ENCODE data around the gene VAV3. TPM values are rescaled to one million over a fixed set of nuclear protein-coding genes. Genes with fewer than 3 reads are reported as not detected.

Gene VAV3
- total RNA-seq, 1 donor from 2014 or later: 2.9 TPM

DNA sequence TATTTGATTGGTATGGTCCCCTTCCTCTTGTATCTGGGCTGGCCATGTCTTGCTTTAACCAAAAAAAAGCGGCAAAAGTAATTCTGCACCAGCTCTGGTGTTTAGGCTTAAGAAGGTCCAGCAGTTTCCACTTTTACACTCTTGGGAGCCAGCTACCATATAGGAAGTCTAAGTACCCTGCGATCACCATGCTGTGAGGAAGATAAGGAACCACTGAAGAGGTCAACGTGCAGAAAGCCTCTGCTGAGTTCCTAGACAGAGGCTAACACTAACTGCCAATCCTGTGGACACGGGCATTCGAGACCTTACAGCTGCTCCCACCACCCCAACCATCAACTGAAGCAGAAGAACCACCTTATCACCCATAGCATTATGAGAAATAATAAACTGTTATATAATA lies 331.4 kb downstream of the VAV3 start:
- Mint-ChIP-seq H3K27me3 (ENCODE audit: low read depth) (no peaks in the 10 kb centered on the region), H3K36me3 (ENCODE audit: low read depth) (no peaks in the 10 kb centered on the region), H3K9me3 (peaks cover 2% of the 10 kb centered on the region), H3K27ac (ENCODE audit: unreplicated experiment) (no peak overlapping the region), H3K4me3 (no peak overlapping the region), H3K4me1 (no peaks in the 10 kb centered on the region)
- DNase-seq (ENCODE audit: low read depth, low spot score): no peak
- TF ChIP-seq, protein P1, sequence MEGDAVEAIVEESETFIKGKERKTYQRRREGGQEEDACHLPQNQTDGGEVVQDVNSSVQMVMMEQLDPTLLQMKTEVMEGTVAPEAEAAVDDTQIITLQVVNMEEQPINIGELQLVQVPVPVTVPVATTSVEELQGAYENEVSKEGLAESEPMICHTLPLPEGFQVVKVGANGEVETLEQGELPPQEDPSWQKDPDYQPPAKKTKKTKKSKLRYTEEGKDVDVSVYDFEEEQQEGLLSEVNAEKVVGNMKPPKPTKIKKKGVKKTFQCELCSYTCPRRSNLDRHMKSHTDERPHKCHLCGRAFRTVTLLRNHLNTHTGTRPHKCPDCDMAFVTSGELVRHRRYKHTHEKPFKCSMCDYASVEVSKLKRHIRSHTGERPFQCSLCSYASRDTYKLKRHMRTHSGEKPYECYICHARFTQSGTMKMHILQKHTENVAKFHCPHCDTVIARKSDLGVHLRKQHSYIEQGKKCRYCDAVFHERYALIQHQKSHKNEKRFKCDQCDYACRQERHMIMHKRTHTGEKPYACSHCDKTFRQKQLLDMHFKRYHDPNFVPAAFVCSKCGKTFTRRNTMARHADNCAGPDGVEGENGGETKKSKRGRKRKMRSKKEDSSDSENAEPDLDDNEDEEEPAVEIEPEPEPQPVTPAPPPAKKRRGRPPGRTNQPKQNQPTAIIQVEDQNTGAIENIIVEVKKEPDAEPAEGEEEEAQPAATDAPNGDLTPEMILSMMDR (conservative IDR thresholded peaks at IDR 0.05): no peak

DNA sequence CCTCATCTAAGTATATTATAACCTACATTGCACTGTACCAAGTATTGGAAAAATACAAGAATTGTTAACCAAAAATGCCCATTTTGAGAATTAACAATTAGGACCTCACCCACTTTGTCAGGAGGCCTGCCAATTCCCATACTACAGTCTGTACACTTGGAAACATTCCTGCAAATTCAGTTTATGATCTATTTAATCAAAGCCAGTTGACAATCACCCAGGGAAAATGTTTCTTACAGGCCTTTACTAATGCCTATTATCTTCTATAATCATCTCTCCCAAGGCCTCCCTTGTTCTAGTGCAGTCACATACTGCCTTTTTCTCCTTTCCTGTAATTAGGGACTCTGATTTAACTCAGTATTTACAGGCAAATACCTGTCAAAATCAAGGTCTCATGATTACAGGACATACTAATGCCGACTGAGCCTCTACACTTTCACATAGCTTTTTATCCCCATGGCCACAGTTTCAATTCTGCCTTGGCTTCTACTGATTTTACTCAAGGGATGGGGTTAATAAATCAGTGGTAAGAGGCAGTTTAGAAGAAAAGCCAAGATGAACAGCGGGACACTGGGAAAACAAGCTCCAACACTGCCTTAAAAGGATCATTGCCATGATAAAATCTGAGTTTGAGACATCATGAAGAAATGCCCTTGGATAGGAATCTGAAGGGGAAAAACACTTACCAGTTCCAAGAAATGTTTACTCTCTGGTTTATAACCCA lies 338.7 kb downstream of the VAV3 start:
- H3K27ac Mint-ChIP-seq (ENCODE audit: unreplicated experiment): no peak overlapping the region
- TF ChIP-seq, protein P1 (conservative IDR thresholded peaks at IDR 0.05): no peak

DNA sequence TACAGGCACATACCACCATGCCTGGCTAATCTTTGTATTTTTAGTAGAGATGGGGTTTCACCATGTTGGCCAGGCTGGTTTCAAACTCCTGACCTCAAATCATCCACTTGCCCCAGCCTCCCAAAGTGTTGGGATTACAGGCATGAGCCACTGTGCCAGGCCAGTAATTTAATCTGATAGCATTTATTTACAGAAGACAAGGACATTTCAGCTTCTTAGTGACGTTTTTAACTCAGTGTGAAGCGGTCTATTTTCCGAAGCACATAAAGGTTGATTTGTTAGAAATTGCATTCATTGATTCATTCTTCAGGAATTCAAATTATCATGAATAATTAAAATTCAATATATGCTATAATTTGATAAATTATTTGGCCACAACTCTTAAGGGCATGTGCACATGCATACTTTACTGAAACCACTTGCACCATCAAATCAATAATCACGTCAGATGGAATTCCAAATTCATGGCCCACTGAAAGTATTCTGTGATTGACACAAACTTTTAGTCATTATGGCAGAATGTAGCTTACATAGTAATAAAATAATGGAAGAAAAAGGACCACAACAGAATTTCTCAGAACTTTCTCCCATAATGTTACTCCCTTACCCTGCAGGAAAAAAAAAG lies 339.5 kb downstream of the VAV3 start:
- Mint-ChIP-seq H3K27ac (ENCODE audit: unreplicated experiment) (no peak overlapping the region), H3K36me3 (ENCODE audit: low read depth) (no peaks in the 10 kb centered on the region), H3K4me1 (no peaks in the 10 kb centered on the region), H3K9me3 (no peaks in the 10 kb centered on the region), H3K27me3 (ENCODE audit: low read depth) (no peaks in the 10 kb centered on the region), H3K4me3 (no peak overlapping the region)
- TF ChIP-seq, protein P1 (conservative IDR thresholded peaks at IDR 0.05): no peak
- DNase-seq (ENCODE audit: low read depth, low spot score): no peak

More for the DNA sequence above, 338.7 kb downstream of the VAV3 start:
- no peak overlapping the region for H3K4me3 Mint-ChIP-seq
- DNase-seq (ENCODE audit: low read depth, low spot score): no peak
- no peaks in the 10 kb centered on the region for H3K4me1 Mint-ChIP-seq
- H3K27me3 Mint-ChIP-seq (ENCODE audit: low read depth): no peaks in the 10 kb centered on the region
- no peaks in the 10 kb centered on the region for H3K9me3 Mint-ChIP-seq
- no peaks in the 10 kb centered on the region for H3K36me3 Mint-ChIP-seq (ENCODE audit: low read depth)

DNA sequence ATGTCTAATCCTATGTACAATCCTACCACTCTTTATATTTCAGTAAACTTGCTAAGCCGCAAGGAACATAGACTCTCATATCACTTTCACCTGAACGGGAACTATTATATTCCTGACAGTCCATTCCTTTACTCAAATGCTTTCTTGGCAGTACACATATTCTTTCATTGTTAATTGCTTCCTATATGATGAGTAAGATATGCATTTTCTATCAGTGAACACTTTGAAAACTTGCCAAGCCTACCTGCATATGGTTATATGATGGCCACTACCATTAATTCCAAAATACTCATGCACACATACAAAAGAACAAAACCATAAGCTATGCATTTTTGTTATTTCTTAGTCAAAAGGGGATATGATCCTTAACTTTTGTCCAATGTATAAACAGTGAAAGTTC lies 341.5 kb downstream of the VAV3 start:
- Mint-ChIP-seq H3K36me3 (ENCODE audit: low read depth) (no peaks in the 10 kb centered on the region), H3K27ac (ENCODE audit: unreplicated experiment) (no peak overlapping the region), H3K9me3 (no peaks in the 10 kb centered on the region), H3K4me1 (no peaks in the 10 kb centered on the region), H3K27me3 (ENCODE audit: low read depth) (no peaks in the 10 kb centered on the region), H3K4me3 (no peak overlapping the region)
- no peak for DNase-seq (ENCODE audit: low read depth, low spot score)
- TF ChIP-seq, protein P1 (conservative IDR thresholded peaks at IDR 0.05): no peak

DNA sequence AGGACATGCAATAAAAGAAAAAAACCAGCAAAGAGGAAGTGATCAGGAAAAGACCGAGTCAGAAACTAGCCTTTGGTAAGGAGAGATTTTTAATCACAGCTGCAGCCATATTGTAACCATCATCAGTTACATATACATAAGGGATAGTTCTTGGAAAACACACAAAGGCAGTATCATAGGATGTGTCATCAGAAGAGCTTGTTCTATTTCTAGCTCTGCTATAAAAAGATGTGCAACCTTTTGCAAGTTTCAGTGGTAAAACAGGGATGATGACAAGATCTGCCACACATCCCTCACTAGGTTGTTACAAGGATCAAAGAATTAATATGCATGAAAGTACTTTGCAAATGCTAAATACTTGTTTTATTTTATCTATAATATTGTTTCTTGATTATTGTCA lies 342.0 kb downstream of the VAV3 start:
- no peak for DNase-seq (ENCODE audit: low read depth, low spot score)
- no peak overlapping the region for H3K4me3 Mint-ChIP-seq
- no peaks in the 10 kb centered on the region for H3K4me1 Mint-ChIP-seq
- no peak overlapping the region for H3K27ac Mint-ChIP-seq (ENCODE audit: unreplicated experiment)
- TF ChIP-seq, protein P1 (conservative IDR thresholded peaks at IDR 0.05): no peak
- H3K9me3 Mint-ChIP-seq: no peaks in the 10 kb centered on the region
- no peaks in the 10 kb centered on the region for H3K36me3 Mint-ChIP-seq (ENCODE audit: low read depth)
- no peaks in the 10 kb centered on the region for H3K27me3 Mint-ChIP-seq (ENCODE audit: low read depth)
